ENCODE data around the gene PRKCQ.

DNA sequence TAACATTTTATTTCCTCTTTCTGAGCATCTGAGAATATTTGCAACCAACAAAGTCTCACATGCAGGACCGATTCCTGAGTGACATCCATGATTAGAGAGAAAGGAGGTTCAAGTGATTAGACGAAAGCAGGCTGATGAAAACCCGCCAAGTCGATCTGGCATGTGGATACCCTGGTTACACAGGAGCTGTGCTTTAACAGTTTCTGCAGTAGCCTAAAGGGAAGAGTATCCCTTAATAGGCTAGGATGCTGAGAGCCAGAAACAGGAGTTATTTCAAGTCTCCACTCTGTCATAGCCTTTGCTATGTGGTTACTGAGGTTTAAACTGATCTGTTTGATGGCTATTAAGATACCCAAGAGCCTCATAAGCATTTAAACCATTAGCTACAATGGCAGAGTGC is 82.5 kb downstream of the PRKCQ start:
- TF ChIP-seq RAD21 (CRISPR knock-in tag; IDR thresholded peaks at IDR 0.05) (no peak), EZH2 (conservative IDR thresholded peaks at IDR 0.05; ENCODE audit: low read depth, low read length) (no peak), CTCF (CRISPR knock-in tag; IDR thresholded peaks at IDR 0.05) (no peak), POLR2A (IDR thresholded peaks at IDR 0.05; ENCODE audit: insufficient read depth in 1 of 2, low read depth in 2 of 2, low read length in 2 of 2) (no peak), RFX5 (IDR thresholded peaks at IDR 0.05; ENCODE audit: low read depth, low read length) (no peak), ZNF567 (CRISPR knock-in tag; IDR thresholded peaks at IDR 0.05; ENCODE audit: borderline replicate concordance) (no peak)
- TF ChIP-seq, protein P1, sequence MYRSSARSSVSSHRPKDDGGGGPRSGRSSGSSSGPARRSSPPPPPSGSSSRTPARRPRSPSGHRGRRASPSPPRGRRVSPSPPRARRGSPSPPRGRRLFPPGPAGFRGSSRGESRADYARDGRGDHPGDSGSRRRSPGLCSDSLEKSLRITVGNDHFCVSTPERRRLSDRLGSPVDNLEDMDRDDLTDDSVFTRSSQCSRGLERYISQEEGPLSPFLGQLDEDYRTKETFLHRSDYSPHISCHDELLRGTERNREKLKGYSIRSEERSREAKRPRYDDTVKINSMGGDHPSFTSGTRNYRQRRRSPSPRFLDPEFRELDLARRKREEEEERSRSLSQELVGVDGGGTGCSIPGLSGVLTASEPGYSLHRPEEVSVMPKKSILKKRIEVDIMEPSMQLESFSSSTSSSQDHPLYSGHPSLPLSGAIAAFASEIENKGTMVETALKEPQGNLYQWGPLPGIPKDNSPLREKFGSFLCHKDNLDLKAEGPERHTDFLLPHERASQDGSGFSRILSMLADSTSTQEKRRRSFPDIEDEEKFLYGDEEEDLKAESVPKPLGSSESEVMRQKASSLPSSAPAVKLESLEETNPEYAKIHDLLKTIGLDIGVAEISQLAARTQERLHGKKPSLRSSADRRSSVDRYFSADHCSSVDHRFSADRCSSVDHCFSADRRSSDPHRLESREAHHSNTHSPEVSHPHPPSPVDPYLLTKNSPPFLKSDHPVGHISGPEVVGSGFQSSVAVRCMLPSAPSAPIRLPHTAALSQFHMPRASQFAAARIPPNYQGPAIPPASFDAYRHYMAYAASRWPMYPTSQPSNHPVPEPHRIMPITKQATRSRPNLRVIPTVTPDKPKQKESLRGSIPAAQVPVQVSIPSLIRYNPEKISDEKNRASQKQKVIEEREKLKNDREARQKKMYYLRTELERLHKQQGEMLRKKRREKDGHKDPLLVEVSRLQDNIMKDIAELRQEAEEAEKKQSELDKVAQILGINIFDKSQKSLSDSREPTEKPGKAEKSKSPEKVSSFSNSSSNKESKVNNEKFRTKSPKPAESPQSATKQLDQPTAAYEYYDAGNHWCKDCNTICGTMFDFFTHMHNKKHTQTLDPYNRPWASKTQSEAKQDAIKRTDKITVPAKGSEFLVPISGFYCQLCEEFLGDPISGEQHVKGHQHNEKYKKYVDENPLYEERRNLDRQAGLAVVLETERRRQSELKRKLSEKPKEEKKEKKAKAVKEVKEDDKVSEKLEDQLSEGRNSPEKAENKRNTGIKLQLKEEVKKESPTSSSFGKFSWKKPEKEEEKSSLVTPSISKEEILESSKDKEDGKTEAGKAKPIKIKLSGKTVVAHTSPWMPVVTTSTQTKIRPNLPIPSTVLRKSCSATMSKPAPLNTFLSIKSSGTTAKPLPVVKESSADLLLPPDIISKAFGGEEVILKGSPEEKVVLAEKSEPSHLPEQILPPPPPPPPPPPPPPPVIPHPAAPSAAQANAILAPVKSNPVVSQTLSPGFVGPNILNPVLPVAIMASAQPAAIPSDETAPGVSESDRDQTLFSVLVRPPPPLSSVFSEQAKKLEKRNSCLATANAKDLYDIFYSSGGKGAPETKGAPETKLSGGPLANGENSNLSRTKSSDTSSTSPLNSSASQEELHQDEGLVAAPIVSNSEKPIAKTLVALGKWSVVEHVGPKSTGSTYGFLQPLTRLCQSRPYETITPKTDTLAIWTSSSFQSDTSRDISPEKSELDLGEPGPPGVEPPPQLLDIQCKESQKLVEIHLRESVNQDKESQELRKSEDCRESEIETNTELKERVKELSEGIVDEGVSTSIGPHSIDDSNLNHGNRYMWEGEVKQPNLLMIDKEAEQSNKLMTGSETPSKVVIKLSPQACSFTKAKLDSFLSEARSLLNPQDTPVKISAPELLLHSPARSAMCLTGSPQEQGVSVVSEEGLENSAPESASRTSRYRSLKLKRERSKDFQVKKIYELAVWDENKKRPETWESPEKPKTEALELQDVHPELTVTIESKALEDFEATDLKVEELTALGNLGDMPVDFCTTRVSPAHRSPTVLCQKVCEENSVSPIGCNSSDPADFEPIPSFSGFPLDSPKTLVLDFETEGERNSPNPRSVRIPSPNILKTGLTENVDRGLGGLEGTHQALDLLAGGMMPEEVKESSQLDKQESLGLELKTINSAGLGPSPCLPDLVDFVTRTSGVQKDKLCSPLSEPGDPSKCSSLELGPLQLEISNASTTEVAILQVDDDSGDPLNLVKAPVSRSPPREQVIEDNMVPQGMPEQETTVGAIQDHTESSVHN (CRISPR knock-in tag; IDR thresholded peaks at IDR 0.05): no peak
- TF ChIP-seq, protein P2, sequence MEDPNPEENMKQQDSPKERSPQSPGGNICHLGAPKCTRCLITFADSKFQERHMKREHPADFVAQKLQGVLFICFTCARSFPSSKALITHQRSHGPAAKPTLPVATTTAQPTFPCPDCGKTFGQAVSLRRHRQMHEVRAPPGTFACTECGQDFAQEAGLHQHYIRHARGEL (CRISPR knock-in tag; IDR thresholded peaks at IDR 0.05): no peak

All from HepG2 (cell line).